HEK293 (cell line): Measurements from ENCODE around the gene PLA2G4E.

ENCODE experiments used
- CTCF ChIA-PET: fragments of 350-600 bp; formaldehyde crosslinking; extraction: SDS; loops from one replicate; lab custom pipeline; 2021; ENCODE audit warnings: antibody characterized with exemption; lab: Yijun Ruan, JAX
- POLR2A ChIA-PET: fragments of 300-600 bp; formaldehyde crosslinking; extraction: SDS; loops from one replicate; lab custom pipeline; 2020; ENCODE audit warnings: antibody characterized with exemption, inconsistent platforms; lab: Yijun Ruan, JAX
- H3K27ac ChIP-seq: fragments of 200-500 bp; sonication (Bioruptor generic); 2 replicates; pipeline ENCODE4 v1.5.1; 2014; ENCODE audit warnings: low read depth, low read length, control low read depth, inconsistent platforms; ENCODE audit errors: extremely low read depth
- H3K36me3 ChIP-seq, 2 experiments: fragments of 200-500 bp in 1 of 2; sonication (Bioruptor generic) in 1 of 2; 1 replicate in 1 of 2; 2 replicates in 1 of 2; pipeline ENCODE4 v1.5.1; 2014 to 2017; ENCODE audit warnings: inconsistent platforms in 2 of 2, low read length in 2 of 2; ENCODE audit not compliant: control insufficient read depth in 2 of 2, insufficient read depth in 1 of 2
- H3K4me1 ChIP-seq: fragments of 200-500 bp; sonication (Bioruptor generic); 2 replicates; pipeline ENCODE4 v1.5.1; 2014; ENCODE audit warnings: mild to moderate bottlenecking, low read length, inconsistent platforms; ENCODE audit not compliant: control insufficient read depth, insufficient read depth
- H3K4me3 ChIP-seq: 2 replicates; pipeline ENCODE4 v1.5.1; 2011; ENCODE audit warnings: low read depth, mild to moderate bottlenecking, control low read depth, low read length, moderate library complexity
- H3K9me3 ChIP-seq: fragments of 200-500 bp; sonication (Bioruptor generic); 2 replicates; pipeline ENCODE4 v1.5.1; 2014; ENCODE audit warnings: low read depth, low read length, inconsistent platforms; ENCODE audit not compliant: control insufficient read depth, insufficient read depth
- GFI1B ChIP-seq: fragments of 450-650 bp; formaldehyde crosslinking; IDR thresholded peaks from 2 replicates; pipeline ENCODE4 v1.5.1; 2016; ENCODE audit warnings: missing biosample characterization, missing genetic modification characterization
- KLF16 ChIP-seq: fragments of 450-650 bp; formaldehyde crosslinking; IDR thresholded peaks from 2 replicates; pipeline ENCODE4 v1.5.1; 2017; ENCODE audit warnings: missing biosample characterization, missing genetic modification characterization
- PRDM2 ChIP-seq: fragments of 450-650 bp; formaldehyde crosslinking; IDR thresholded peaks from 2 replicates; pipeline ENCODE4 v1.5.1; 2016; ENCODE audit warnings: missing biosample characterization, missing genetic modification characterization, borderline replicate concordance
- SP7 ChIP-seq: fragments of 450-650 bp; formaldehyde crosslinking; IDR thresholded peaks from 2 replicates; pipeline ENCODE4 v1.5.1; 2016; ENCODE audit warnings: missing biosample characterization, missing genetic modification characterization
- ZBTB8A ChIP-seq: fragments of 450-650 bp; formaldehyde crosslinking; IDR thresholded peaks from 2 replicates; pipeline ENCODE4 v1.5.1; 2016; ENCODE audit warnings: missing biosample characterization, missing genetic modification characterization
- ZNF121 ChIP-seq: fragments of 450-650 bp; formaldehyde crosslinking; IDR thresholded peaks from 2 replicates; pipeline ENCODE4 v1.5.1; 2016; ENCODE audit warnings: missing biosample characterization, missing genetic modification characterization
- ZNF132 ChIP-seq: fragments of 450-650 bp; formaldehyde crosslinking; IDR thresholded peaks from 2 replicates; pipeline ENCODE4 v1.5.1; 2017; ENCODE audit warnings: missing biosample characterization, missing genetic modification characterization, borderline replicate concordance
- ZNF138 ChIP-seq: fragments of 450-650 bp; formaldehyde crosslinking; IDR thresholded peaks from 2 replicates; pipeline ENCODE4 v1.5.1; 2016; ENCODE audit warnings: missing biosample characterization, missing genetic modification characterization, borderline replicate concordance
- ZNF2 ChIP-seq: fragments of 450-650 bp; formaldehyde crosslinking; IDR thresholded peaks from 2 replicates; pipeline ENCODE4 v1.5.1; 2016; ENCODE audit warnings: missing biosample characterization, missing genetic modification characterization
- ZNF211 ChIP-seq: fragments of 450-650 bp; formaldehyde crosslinking; IDR thresholded peaks from 2 replicates; pipeline ENCODE4 v1.5.1; 2016; ENCODE audit warnings: low read depth, missing biosample characterization, missing genetic modification characterization
- ZNF214 ChIP-seq: fragments of 450-650 bp; formaldehyde crosslinking; IDR thresholded peaks from 2 replicates; pipeline ENCODE4 v1.5.1; 2017; ENCODE audit warnings: missing biosample characterization, mild to moderate bottlenecking, missing genetic modification characterization, borderline replicate concordance
- ZNF24 ChIP-seq: fragments of 450-650 bp; formaldehyde crosslinking; IDR thresholded peaks from 2 replicates; pipeline ENCODE4 v1.5.1; 2016; ENCODE audit warnings: missing biosample characterization, missing genetic modification characterization
- ZNF266 ChIP-seq: fragments of 450-650 bp; formaldehyde crosslinking; IDR thresholded peaks from 2 replicates; pipeline ENCODE4 v1.5.1; 2016; ENCODE audit warnings: missing biosample characterization, missing genetic modification characterization, low read depth
- ZNF280D ChIP-seq: fragments of 450-650 bp; formaldehyde crosslinking; IDR thresholded peaks from 2 replicates; pipeline ENCODE4 v1.5.1; 2016; ENCODE audit warnings: missing biosample characterization, missing genetic modification characterization
- ZNF37A ChIP-seq: fragments of 450-650 bp; IDR thresholded peaks from 2 replicates; pipeline ENCODE4 v1.5.1; 2018; ENCODE audit warnings: missing biosample characterization, missing genetic modification characterization
- ZNF529 ChIP-seq: fragments of 450-650 bp; formaldehyde crosslinking; IDR thresholded peaks from 2 replicates; pipeline ENCODE4 v1.5.1; 2017; ENCODE audit warnings: missing genetic modification characterization, missing biosample characterization; ENCODE audit not compliant: insufficient replicate concordance
- ZNF544 ChIP-seq: fragments of 450-650 bp; formaldehyde crosslinking; IDR thresholded peaks from 2 replicates; pipeline ENCODE4 v1.5.0; 2017; ENCODE audit warnings: missing biosample characterization, missing genetic modification characterization
- ZNF843 ChIP-seq: fragments of 450-650 bp; formaldehyde crosslinking; IDR thresholded peaks from 2 replicates; pipeline ENCODE4 v1.5.1; 2016; ENCODE audit warnings: missing biosample characterization, missing genetic modification characterization
- ZSCAN16 ChIP-seq: fragments of 450-650 bp; formaldehyde crosslinking; IDR thresholded peaks from 2 replicates; pipeline ENCODE4 v1.5.1; 2016; ENCODE audit warnings: missing biosample characterization, missing genetic modification characterization

The PLA2G4E gene

GRCh38 chr15:41967506-41968206 lies 53.2 kb downstream of the PLA2G4E start:
- TF ChIP-seq ZNF121 (tag by site-specific recombination) (no peak), ZNF280D (no peak), ZNF138 (tag by site-specific recombination) (no peak)
- Histone ChIP-seq H3K36me3 (no peaks in the 10 kb centered on the region), H3K27ac (no peak overlapping the region), H3K9me3 (no peaks in the 10 kb centered on the region), H3K4me3 (no peak overlapping the region), H3K4me1 (peaks cover 10% of the 10 kb centered on the region)
- ChIA-PET POLR2A (no interaction called here), CTCF (interaction anchor here (0.6 to 0.9 kb wide), 2 partner anchors 13 to 22 kb away, joined by 3 to 4 read pairs; no protein-coding TSS in a partner anchor)

DNA sequence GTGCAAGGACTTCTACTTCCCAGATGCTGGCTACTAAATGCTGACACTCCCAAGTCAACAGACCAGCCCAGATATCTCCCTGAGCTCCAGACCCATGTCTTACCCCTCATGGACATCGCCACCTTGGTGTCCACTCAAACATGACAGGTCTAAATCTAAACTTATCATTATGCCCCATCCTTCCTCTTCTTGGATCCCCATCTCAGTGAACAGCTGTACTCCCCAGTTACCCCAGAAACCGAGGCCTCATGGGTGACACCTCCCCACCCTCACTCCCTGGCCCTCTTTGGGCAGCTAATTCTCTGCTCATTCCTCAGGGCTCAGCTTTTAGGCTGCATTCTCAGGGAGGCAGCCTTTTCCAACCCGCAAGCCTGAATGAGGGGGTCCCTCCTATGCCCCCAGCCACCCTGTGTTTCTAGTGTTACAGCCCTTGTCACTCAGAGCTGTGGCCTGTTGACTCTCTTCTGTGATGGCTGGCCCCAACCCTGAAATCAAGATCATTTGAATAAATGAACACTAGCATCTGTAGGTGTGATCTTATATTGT lies 53.8 kb downstream of the PLA2G4E start:
- ChIA-PET POLR2A (no interaction called here), CTCF (interaction anchor here (0.5 to 1.0 kb wide), 2 partner anchors 9 to 22 kb away, joined by 3 to 4 read pairs; no protein-coding TSS in a partner anchor)
- no peak for TF ChIP-seq ZSCAN16
- TF ChIP-seq GFI1B (tag by site-specific recombination) = no peak
- no peak for TF ChIP-seq ZNF529 (tag by site-specific recombination)
- TF ChIP-seq SP7 (tag by site-specific recombination) = no peak
- Histone ChIP-seq H3K4me1 (peaks cover 10% of the 10 kb centered on the region), H3K27ac (no peak overlapping the region), H3K9me3 (no peaks in the 10 kb centered on the region), H3K36me3 (no peaks in the 10 kb centered on the region), H3K4me3 (no peak overlapping the region)

- Histone ChIP-seq H3K9me3 (no peaks in the 10 kb centered on the region), H3K36me3 (no peaks in the 10 kb centered on the region), H3K27ac (no peak overlapping the region), H3K4me1 (peaks cover 13% of the 10 kb centered on the region), H3K4me3 (no peak overlapping the region)
- ChIA-PET POLR2A (no interaction called here), CTCF (interaction anchor here (0.5 to 1.0 kb wide), 2 partner anchors 9 to 23 kb away, joined by 3 to 4 read pairs; no protein-coding TSS in a partner anchor)
- TF ChIP-seq ZBTB8A (tag by site-specific recombination) = no peak
- TF ChIP-seq KLF16 (tag by site-specific recombination) = no peak
- TF ChIP-seq ZNF2 (tag by site-specific recombination) = no peak
- no peak for TF ChIP-seq ZNF37A (tag by site-specific recombination)
- no peak for TF ChIP-seq ZNF24
- no peak for TF ChIP-seq ZNF211 (tag by site-specific recombination)
- no peak for TF ChIP-seq ZNF214
- TF ChIP-seq ZNF843 (tag by site-specific recombination) = no peak
- no peak for TF ChIP-seq ZNF266
- no peak for TF ChIP-seq PRDM2 (tag by site-specific recombination)
- TF ChIP-seq ZNF544 = no peak
- no peak for TF ChIP-seq ZNF132 (tag by site-specific recombination)
Observed at GRCh38 chr15:41966414-41966812, 54.4 kb downstream of the PLA2G4E start.
